Measurements from ENCODE around the gene ZDHHC14.

ZDHHC14 gene

DNA sequence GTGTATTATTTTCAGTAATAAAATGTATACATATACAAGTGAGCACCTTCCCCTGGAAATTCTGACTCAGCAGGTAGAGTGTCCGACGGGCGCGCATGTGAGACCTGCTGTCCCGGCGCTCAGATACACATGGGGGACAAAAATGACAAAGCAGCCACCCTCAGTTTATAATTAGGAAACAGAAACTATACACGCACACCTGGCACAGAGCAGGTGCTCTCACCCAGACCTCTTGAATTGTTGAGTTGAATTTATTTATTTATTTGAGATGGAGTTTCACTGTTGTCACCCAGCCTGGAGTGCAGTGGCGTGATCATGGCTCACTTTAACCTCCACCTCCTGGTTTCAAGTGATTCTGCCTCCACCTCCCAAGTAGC, 180.4 kb downstream of the ZDHHC14 start:
- TF ChIP-seq YY1 (IDR thresholded peaks at IDR 0.05; ENCODE audit: low read depth), result no peak
- TF ChIP-seq, protein P1, sequence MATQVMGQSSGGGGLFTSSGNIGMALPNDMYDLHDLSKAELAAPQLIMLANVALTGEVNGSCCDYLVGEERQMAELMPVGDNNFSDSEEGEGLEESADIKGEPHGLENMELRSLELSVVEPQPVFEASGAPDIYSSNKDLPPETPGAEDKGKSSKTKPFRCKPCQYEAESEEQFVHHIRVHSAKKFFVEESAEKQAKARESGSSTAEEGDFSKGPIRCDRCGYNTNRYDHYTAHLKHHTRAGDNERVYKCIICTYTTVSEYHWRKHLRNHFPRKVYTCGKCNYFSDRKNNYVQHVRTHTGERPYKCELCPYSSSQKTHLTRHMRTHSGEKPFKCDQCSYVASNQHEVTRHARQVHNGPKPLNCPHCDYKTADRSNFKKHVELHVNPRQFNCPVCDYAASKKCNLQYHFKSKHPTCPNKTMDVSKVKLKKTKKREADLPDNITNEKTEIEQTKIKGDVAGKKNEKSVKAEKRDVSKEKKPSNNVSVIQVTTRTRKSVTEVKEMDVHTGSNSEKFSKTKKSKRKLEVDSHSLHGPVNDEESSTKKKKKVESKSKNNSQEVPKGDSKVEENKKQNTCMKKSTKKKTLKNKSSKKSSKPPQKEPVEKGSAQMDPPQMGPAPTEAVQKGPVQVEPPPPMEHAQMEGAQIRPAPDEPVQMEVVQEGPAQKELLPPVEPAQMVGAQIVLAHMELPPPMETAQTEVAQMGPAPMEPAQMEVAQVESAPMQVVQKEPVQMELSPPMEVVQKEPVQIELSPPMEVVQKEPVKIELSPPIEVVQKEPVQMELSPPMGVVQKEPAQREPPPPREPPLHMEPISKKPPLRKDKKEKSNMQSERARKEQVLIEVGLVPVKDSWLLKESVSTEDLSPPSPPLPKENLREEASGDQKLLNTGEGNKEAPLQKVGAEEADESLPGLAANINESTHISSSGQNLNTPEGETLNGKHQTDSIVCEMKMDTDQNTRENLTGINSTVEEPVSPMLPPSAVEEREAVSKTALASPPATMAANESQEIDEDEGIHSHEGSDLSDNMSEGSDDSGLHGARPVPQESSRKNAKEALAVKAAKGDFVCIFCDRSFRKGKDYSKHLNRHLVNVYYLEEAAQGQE (IDR thresholded peaks at IDR 0.05; ENCODE audit: low read depth), result no peak
- no peak for TF ChIP-seq FOXM1 (IDR thresholded peaks at IDR 0.05; ENCODE audit: borderline replicate concordance, low read depth)
- no peak for TF ChIP-seq TAF1 (IDR thresholded peaks at IDR 0.05; ENCODE audit: low read depth)
- no peak for TF ChIP-seq ZBTB7A (IDR thresholded peaks at IDR 0.05; ENCODE audit: low read depth)
- no peak for TF ChIP-seq TCF12 (IDR thresholded peaks at IDR 0.05; ENCODE audit: low read depth)
- TF ChIP-seq EGR1 (IDR thresholded peaks at IDR 0.05), result no peak
- TF ChIP-seq, protein P2, sequence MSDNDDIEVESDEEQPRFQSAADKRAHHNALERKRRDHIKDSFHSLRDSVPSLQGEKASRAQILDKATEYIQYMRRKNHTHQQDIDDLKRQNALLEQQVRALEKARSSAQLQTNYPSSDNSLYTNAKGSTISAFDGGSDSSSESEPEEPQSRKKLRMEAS (IDR thresholded peaks at IDR 0.05), result no peak
- TF ChIP-seq NFIC (IDR thresholded peaks at IDR 0.05), result no peak
- TF ChIP-seq, protein P3, sequence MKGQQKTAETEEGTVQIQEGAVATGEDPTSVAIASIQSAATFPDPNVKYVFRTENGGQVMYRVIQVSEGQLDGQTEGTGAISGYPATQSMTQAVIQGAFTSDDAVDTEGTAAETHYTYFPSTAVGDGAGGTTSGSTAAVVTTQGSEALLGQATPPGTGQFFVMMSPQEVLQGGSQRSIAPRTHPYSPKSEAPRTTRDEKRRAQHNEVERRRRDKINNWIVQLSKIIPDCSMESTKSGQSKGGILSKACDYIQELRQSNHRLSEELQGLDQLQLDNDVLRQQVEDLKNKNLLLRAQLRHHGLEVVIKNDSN (IDR thresholded peaks at IDR 0.05), result no peak
- no peak for TF ChIP-seq EP300 (IDR thresholded peaks at IDR 0.05; ENCODE audit: borderline replicate concordance)
- no peak for TF ChIP-seq CEBPB (IDR thresholded peaks at IDR 0.05)
- TF ChIP-seq CREB1 (IDR thresholded peaks at IDR 0.05; ENCODE audit: low read depth), result no peak
- no peak for TF ChIP-seq TEAD4 (IDR thresholded peaks at IDR 0.05)

DNA sequence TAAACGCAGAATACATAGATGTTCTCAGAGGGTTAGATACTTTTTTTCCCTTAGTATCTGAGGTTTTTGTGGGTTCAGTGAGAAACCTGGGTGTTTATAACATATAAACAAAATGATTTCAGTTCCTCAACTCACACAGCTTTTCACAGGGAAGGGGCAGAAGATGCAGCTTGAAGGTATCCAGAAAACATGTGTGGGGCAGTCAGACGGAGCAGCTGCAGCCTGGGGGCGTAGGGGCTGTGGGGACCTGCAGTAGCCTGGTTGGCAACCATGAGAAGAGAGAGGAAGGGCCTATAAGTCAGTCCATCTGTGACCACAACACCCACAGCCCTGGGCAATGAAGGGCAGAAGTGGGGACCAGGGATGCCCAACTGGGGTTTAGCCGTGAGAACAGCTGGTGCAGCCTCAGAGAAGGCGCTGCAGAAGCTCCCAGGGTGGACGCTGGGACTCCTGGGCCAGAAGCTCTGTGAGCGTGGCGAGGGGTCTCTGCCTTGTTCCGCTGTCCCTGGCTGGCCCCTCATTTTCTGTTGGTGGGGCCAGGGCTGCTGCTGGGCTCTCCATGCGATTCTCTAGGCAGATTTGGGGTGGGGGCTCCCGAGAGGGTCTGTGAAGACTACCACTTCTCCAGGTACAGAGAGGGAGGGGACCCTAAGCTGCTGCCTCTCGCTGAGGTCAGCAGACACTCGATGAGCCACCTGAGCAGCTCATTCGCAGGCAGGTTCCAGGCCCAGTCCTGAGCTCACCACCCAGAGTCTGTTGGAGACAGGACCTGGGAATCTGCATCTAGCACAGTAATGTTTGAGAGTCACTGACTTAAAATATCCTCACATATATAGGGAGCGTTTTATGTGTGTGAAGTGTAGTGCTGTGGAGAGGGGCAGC, 181.2 kb downstream of the ZDHHC14 start:
- TF ChIP-seq TAF1 (IDR thresholded peaks at IDR 0.05; ENCODE audit: low read depth) (no peak), NFIC (IDR thresholded peaks at IDR 0.05) (no peak), EGR1 (IDR thresholded peaks at IDR 0.05) (no peak), RAD21 (IDR thresholded peaks at IDR 0.05; ENCODE audit: low read depth) (no peak), TCF12 (IDR thresholded peaks at IDR 0.05; ENCODE audit: low read depth) (no peak), EP300 (IDR thresholded peaks at IDR 0.05; ENCODE audit: borderline replicate concordance) (no peak), CEBPB (IDR thresholded peaks at IDR 0.05) (no peak)
- TF ChIP-seq, protein P3 (IDR thresholded peaks at IDR 0.05), result no peak
- TF ChIP-seq, protein P2 (IDR thresholded peaks at IDR 0.05), result no peak

DNA sequence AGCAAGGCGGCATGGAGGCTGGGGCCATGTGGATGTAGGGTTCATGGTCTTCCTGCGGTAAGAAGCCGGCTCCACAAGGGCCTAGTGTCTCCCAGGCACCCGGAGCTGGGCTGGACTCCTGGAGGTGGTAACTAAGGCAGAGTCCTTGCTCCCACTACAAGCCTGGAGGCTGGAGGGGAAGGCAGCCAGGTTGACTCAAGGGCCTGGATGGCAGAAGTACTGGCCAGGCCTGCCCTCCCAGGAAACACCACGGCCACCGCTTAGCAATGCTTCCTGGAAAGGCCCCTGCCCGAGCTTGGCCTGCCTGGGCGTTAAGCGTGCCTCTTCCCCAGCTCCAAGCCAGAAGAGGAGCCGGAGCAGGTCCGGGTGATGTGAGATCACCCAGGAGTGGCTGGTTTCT, 182.0 kb downstream of the ZDHHC14 start:
- TF ChIP-seq TCF12 (IDR thresholded peaks at IDR 0.05; ENCODE audit: low read depth) (no peak), ZBTB7A (IDR thresholded peaks at IDR 0.05; ENCODE audit: low read depth) (no peak), YY1 (IDR thresholded peaks at IDR 0.05; ENCODE audit: low read depth) (no peak), TEAD4 (IDR thresholded peaks at IDR 0.05) (no peak), CEBPB (IDR thresholded peaks at IDR 0.05) (no peak), NFIC (IDR thresholded peaks at IDR 0.05) (no peak), EGR1 (IDR thresholded peaks at IDR 0.05) (no peak), EP300 (IDR thresholded peaks at IDR 0.05; ENCODE audit: borderline replicate concordance) (no peak), TAF1 (IDR thresholded peaks at IDR 0.05; ENCODE audit: low read depth) (no peak), FOXM1 (IDR thresholded peaks at IDR 0.05; ENCODE audit: borderline replicate concordance, low read depth) (no peak), CREB1 (IDR thresholded peaks at IDR 0.05; ENCODE audit: low read depth) (no peak), RAD21 (IDR thresholded peaks at IDR 0.05; ENCODE audit: low read depth) (no peak)
- TF ChIP-seq, protein P2 (IDR thresholded peaks at IDR 0.05), result no peak
- TF ChIP-seq, protein P1 (IDR thresholded peaks at IDR 0.05; ENCODE audit: low read depth), result no peak
- TF ChIP-seq, protein P3 (IDR thresholded peaks at IDR 0.05), result no peak

DNA sequence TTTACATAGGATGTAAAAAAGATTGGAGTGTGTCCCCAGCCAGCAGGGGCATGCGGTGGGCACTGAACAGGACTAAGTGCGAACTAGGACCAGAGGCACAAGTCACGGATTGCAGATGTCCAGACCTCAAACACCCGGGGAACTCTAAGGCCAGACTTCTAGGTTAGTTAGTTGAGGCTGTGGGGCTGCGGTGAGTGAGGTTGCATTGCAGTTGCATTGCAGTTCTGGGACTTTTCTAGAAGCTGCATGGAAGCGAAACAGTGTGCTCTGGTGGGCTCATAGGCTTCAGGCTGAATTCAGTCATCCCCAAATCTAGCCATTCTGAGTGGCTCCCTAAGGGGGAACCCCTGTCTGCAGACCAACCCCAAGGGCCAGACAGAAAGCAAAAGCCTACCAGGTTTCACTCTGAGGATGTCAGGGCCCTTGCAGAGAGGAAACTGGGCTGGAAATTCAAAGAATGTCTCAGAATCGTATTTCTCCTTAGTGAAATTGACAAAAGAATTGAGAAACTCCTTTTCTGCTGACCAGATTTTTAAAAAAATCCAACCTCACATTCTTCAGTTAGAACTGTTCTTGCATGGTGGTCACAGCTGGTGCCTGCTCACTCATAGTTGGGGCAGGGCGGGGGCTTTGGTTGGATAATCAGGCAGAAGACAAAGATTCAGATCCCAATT, 182.8 kb downstream of the ZDHHC14 start:
- TF ChIP-seq, protein P2 (IDR thresholded peaks at IDR 0.05), result no peak
- TF ChIP-seq ZBTB7A (IDR thresholded peaks at IDR 0.05; ENCODE audit: low read depth) (no peak), CREB1 (IDR thresholded peaks at IDR 0.05; ENCODE audit: low read depth) (no peak), NFIC (IDR thresholded peaks at IDR 0.05) (no peak), TEAD4 (IDR thresholded peaks at IDR 0.05) (no peak)
- TF ChIP-seq, protein P1 (IDR thresholded peaks at IDR 0.05; ENCODE audit: low read depth), result no peak
- TF ChIP-seq, protein P3 (IDR thresholded peaks at IDR 0.05), result no peak
